HG03342 (cell line): ENCODE results near the gene KRT83.
"Not testable (repeated sequence)": the region's sequence is repeated elsewhere in the genome, so short reads cannot be mapped to it uniquely, and the experiment has no call there.

ENCODE experiments used
- ATAC-seq: cut with Tn5 transposase; IDR thresholded peaks from one replicate; pipeline ENCODE4 v1.9.1; 2021; ENCODE audit warnings: mild to moderate bottlenecking, moderate library complexity; ENCODE audit not compliant: unreplicated experiment

KRT83 gene

DNA sequence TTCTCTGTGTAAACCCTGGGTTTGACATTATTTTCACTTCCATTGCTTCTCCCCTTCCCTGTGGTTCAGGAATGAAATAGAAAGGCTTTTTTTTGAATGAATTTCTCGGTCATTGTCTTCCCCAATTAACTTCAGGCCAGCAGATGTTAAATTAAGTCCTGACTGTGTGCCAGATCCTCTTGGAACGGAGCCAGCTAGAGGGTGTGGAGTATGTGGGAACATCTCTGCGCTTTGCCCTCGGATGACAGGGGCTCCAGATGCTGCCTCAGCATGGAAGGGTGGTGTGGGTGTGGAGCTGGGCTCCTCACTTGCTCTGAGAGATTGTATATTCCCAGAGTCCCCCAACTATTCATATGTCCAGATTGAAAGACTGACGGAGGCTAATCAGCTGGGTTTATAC, 33.0 kb upstream of the KRT83 start:
- ATAC-seq = no peak

DNA sequence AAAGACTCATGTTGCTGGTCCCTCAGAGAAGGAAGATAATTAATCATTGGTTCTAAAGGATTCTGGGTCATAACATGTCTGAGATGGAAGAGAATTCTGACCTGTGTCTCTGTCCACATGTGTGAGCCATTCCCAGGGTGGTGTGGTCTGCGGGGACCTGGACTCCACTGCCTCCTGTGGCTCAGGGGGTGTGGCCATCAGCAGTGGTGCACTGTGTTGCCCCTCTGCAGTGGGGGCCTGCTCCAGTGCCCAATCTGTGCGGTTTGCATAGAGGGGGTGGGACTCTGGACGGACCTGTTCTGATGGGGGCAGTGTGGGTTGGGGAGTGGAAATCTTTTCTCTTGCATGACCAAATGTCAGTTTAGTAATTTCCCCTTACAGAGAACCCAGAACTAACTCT, 32.6 kb upstream of the KRT83 start:
- ATAC-seq = no peak

DNA sequence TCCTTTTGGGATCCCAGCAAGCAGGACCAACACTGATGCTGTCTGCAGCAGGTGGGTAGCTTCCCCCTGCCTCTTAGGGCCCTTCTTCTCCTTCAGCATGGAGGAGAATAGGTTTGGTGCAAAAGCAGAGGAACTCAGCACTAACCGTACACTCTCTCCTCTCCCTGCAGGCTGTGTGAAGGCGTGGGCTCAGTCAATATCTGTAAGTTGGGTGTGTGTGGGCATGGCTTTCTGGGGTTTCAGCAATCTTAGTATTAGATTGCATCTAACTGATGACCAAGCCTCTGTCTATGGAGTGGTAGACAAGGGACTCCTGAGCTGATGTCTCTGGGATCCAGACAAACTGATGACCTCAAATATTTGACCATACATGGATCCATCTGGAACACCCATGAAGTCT, 31.8 kb upstream of the KRT83 start:
- no peak for ATAC-seq

GRCh38 chr12:52351196-52352059, 30.2 kb upstream of the KRT83 start:
- no peak for ATAC-seq

DNA sequence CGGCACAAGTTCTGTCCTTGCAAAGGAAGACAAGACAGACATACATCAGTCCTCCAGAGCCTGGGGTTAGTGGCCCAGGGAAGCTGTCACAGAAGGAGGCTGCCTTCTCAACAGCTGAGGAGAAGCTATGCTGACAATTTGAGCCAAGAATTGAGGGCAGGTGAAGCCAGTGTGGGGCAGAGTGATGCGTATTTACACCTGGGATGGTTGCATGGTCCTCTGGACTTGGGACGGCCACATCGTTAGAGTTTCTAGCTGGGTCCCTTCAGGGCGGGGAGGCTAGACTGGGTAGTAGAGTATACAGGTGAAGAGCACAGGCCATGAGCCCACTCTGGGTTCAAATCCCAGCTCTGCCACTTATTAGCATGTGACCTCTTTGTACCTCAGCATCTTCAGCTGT, 29.6 kb upstream of the KRT83 start:
- no peak for ATAC-seq

GRCh38 chr12:52350021-52350620, 28.9 kb upstream of the KRT83 start:
- no peak for ATAC-seq

GRCh38 chr12:52349196-52349595, 28.0 kb upstream of the KRT83 start:
- no peak for ATAC-seq

GRCh38 chr12:52347551-52348510, 26.6 kb upstream of the KRT83 start:
- ATAC-seq = no peak

DNA sequence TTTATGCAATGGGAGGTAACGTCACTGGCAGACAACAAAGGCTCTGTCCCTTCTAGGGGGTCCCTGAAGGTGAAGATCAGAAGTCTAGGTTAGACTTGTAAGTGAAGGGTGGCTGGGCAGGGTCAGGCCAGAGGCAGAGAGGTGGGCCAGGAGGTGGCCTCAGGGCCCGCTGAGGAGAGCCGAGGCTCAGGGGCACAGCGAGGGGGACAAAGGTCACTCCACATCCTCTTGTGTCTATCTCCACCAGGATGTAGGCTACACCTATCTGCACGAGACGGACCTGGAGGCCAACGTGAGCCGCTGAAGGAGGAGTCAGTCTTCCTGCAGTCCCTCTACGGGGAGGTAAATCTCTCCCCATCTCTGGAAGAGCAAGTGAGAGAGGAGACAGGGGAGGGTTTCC, 25.8 kb upstream of the KRT83 start:
- no peak for ATAC-seq

- ATAC-seq = no peak
Measured at GRCh38 chr12:52346593-52346992, 25.4 kb upstream of the KRT83 start.

DNA sequence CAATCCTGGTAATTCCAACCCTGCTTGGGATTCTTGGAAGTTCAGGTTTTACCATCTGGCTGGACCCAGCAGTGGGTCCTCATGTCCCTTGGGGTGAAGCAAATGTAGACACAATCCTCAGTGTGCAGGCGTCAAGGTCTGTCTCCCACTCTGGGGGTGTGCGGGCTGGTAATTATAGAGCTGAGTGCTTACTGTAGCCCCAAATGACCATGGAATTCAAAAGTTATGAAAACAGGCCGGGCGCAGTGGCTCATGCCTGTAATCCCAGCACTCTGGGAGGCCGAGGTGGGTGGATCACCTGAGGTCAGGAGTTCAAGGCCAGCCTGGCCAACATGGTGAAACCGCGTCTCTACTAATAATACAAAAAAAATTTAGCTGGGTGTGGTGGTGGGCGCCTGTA, 23.8 kb upstream of the KRT83 start:
- not testable (repeated sequence) for ATAC-seq

DNA sequence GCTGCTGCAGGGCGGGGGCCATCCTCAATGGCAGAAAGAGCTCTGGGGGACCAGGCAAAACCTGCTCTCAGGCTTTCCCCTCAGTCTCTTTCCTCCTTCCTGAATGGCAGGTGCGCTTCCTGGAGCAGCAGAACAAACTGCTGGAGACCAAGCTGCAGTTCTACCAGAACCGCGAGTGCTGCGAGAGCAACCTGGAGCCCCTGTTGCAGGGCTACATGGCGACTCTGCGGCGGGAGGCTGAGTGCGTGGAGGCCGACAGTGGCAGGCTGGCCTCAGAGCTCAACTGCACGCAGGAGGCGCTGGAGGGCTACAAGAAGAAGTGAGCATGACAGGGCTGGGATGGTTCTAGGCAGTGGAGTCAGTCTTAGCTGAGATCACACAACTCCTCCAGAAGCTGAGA, 22.9 kb upstream of the KRT83 start:
- no peak for ATAC-seq

DNA sequence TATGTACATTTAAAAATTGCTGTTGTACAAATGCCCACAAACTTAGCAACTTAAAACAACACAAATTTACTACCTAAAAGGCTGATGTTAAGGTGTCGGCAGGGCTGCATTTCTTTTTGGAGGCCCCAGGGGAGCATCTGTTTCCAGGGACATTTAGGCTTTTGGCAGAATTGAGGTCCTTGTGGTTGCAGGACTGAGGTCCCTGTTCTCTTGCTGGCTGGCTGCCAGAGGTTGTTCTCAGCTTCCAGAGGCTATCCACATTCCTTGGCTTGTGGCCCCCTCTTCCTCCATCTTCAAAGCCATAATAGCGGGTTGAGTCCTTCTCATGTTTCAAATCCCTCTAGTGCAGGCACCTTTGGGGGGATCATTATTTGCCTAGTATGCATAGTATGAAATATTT, 22.4 kb upstream of the KRT83 start:
- no peak for ATAC-seq

DNA sequence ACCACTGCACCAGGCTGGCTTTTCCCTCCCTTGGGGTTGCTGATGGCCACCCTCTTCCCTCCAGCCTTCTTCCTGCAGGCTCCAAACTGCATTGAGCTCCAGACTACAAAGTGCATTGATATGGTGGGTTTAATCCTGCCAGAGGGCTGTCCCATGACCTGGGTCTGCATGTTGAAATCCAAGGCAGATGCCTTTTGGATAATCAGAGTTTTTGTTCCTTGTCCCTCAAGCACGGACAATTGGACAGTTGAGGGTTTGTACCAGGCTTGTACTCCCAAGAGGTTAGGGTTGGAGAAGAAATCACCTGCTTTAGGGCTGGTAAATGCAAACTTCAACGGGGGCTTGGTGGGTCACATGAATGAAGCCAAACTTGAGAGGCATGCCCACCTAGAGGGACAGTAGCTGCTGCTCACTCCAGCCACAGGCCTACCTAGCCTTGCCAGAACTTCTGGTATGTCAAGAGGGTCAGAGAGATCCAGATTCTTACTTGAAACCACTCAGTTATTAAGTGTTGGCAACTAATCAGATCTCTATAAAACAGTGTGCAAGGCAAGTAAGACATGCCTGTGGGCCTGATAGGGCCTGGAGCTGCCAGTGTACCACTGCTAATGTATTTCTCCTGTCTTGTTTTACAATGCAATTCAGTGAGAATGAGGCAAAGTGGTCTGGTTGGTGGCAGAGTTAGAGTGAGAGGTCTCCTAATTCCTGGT, 21.7 kb upstream of the KRT83 start:
- ATAC-seq = no peak

DNA sequence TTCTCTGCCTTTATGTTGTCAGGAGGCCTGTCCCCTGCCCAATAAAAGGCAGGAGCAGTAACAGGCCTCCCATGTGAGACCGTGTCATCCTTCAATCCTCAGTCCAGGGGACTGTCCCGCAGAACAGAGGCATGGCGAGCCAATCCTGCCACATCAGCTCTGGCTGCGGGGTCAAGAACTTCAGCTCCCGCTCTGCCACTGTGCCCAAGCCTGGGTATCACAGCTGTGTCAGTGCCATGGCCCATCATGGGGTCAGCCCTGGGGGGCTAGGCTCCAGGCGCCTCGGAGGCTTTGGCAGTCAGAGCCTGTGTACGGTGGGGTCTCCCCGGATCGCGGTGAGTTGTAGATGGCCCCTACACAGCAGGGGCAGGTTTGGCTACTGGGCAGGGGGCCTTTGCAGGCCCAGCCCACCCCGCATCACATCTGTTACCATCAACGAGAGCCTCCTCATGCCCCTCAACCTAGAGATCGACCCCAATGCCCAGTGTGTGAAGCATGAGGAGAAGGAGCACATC, 19.9 kb upstream of the KRT83 start:
- no peak for ATAC-seq

DNA sequence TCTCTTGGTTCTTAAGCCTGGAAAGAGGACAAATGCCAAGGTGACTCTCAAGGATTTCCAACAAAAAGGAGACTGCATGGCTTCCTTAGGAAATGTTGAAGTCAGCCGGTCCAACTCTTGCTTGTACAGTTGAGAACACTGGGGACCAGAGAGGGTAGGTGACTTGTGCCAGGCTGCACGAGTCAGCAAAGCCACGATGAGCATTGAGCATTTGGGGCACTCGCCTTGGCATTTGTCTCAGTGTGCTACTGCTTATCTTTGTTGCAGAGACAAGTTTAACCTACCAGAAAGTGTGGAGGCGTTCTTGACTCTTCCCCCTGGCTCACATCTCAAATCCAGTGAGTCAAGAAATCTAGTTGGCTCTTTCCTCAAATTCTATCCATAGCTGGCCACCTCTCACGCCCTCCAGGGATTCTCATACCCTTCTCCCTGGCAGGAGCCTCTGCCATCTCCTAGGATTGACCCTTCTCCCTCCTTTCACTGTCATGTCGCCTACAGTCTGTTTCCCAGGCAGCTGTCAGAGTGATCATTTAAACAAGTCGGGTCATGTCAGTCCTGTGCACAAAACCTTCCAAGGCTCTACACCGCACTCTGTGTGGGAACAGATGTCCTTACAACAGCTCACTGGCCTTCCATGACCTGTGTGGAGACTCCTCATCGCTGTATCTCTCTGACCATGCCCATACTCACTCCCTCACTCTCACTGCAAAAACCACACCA, 17.2 kb upstream of the KRT83 start:
- no peak for ATAC-seq

GRCh38 chr12:52337054-52337453, 15.9 kb upstream of the KRT83 start:
- no peak for ATAC-seq

DNA sequence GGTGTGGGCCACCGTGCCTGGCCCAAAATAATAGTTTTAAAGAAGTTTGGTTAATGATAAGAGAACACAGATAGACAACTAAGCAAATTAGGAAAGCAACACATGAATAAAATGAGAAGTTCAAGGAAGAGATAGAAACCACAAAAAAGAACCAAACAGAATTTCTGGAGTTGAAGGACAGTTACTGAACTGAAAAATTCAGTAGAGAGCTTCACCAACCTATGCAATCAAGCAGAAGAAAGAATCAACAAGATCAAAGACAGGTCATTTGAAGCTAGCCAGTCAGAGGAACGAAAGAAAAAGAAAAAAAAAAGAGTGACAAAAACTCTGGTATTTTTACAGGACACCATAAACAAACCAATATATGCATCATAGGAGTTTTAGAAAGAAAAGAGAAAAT, 15.4 kb upstream of the KRT83 start:
- no peak for ATAC-seq

GRCh38 chr12:52335598-52336262, 14.5 kb upstream of the KRT83 start:
- no peak for ATAC-seq
